IMR-90 (cell line): ENCODE measurements around the gene GRAP. TPM values are rescaled to one million over a fixed set of nuclear protein-coding genes. Genes with fewer than 3 reads are reported as not detected.

ENCODE experiments used
- ATAC-seq: fragments of 200-7000 bp; cut with Tn5 transposase; 2 replicates; pipeline ENCODE4 v1.9.1; 2020; ENCODE audit warnings: low read depth, mild to moderate bottlenecking, moderate library complexity
- BruUV-seq: library from RNA; stranded (reverse); fragments of 400-500 nt; replicated peaks from 2 replicates; lab custom pipeline; 2021; lab: Mats Ljungman, UMichigan
- CTCF ChIA-PET: fragments of 300-600 bp; formaldehyde crosslinking; extraction: SDS; loops from one replicate; lab custom pipeline; 2021; ENCODE audit warnings: antibody characterized with exemption; lab: Yijun Ruan, JAX
- POLR2A ChIA-PET: fragments of 300-600 bp; sonication (Branson Sonifier 250); formaldehyde crosslinking; loops from one replicate; lab custom pipeline; 2022; ENCODE audit warnings: antibody characterized with exemption; ENCODE audit not compliant: unreplicated experiment; lab: Charles Lee
- DNase-seq: peaks from one replicate; pipeline ENCODE4 v3.0.0; 2013
- H2AFZ ChIP-seq: replicated peaks from 2 replicates; pipeline ENCODE3; 2013; ENCODE audit warnings: low read length, mild to moderate bottlenecking; ENCODE audit not compliant: poor library complexity
- H2AK5ac ChIP-seq: 2 replicates; pipeline ENCODE4 v1.6.1; 2013; ENCODE audit warnings: low read depth, low read length, inconsistent platforms
- H2AK9ac ChIP-seq: replicated peaks from 2 replicates; pipeline ENCODE3; 2013; ENCODE audit warnings: mild to moderate bottlenecking, low read depth, low read length, moderate library complexity; ENCODE audit not compliant: poor library complexity
- H2BK120ac ChIP-seq: 2 replicates; pipeline ENCODE4 v1.6.1; 2013; ENCODE audit warnings: low read depth, low read length, inconsistent platforms
- H2BK15ac ChIP-seq: 3 replicates; pipeline ENCODE4 v1.6.1; 2013; ENCODE audit warnings: low read depth, low read length, inconsistent platforms
- H2BK20ac ChIP-seq: 2 replicates; pipeline ENCODE4 v1.6.1; 2013; ENCODE audit warnings: low read depth, mild to moderate bottlenecking, inconsistent platforms, low read length, moderate library complexity
- H2BK5ac ChIP-seq: 2 replicates; pipeline ENCODE4 v1.6.1; 2013; ENCODE audit warnings: mild to moderate bottlenecking, low read depth, low read length, inconsistent platforms; ENCODE audit not compliant: poor library complexity, severe bottlenecking
- H3K14ac ChIP-seq: replicated peaks from 2 replicates; pipeline ENCODE4 v1.6.1; 2013; ENCODE audit warnings: low read depth, low read length, inconsistent platforms
- H3K18ac ChIP-seq: 2 replicates; pipeline ENCODE4 v1.6.1; 2013; ENCODE audit warnings: low read depth, low read length, control low read depth
- H3K23ac ChIP-seq: 2 replicates; pipeline ENCODE4 v1.6.1; 2013; ENCODE audit warnings: low read depth, low read length, inconsistent platforms
- H3K27ac ChIP-seq: 2 replicates; pipeline ENCODE4 v1.5.1; 2013; ENCODE audit warnings: mild to moderate bottlenecking, control low read depth, low read length; ENCODE audit not compliant: insufficient read depth
- H3K27me3 ChIP-seq: 2 replicates; pipeline ENCODE4 v1.6.1; 2013; ENCODE audit warnings: low read length; ENCODE audit not compliant: control insufficient read depth, insufficient read depth
- H3K36me3 ChIP-seq: 2 replicates; pipeline ENCODE4 v1.6.1; 2013; ENCODE audit warnings: low read length, mixed read lengths; ENCODE audit not compliant: control insufficient read depth, insufficient read depth
- H3K4ac ChIP-seq: 2 replicates; pipeline ENCODE4 v1.6.1; 2013; ENCODE audit warnings: low read depth, low read length, inconsistent platforms
- H3K4me1 ChIP-seq: 2 replicates; pipeline ENCODE4 v1.6.1; 2013; ENCODE audit warnings: low read length, mixed read lengths; ENCODE audit not compliant: control insufficient read depth, insufficient read depth
- H3K4me2 ChIP-seq: 2 replicates; pipeline ENCODE4 v1.6.1; 2013; ENCODE audit warnings: low read depth, mild to moderate bottlenecking, control low read depth, low read length, moderate library complexity
- H3K4me3 ChIP-seq: 2 replicates; pipeline ENCODE4 v1.5.1; 2013; ENCODE audit warnings: low read depth, mild to moderate bottlenecking, control low read depth, low read length, moderate library complexity; ENCODE audit not compliant: insufficient read depth
- H3K56ac ChIP-seq: 2 replicates; pipeline ENCODE4 v1.6.1; 2013; ENCODE audit warnings: low read length, inconsistent platforms; ENCODE audit not compliant: insufficient read depth; ENCODE audit errors: extremely low read depth
- H3K79me1 ChIP-seq, 2 experiments: 2 replicates each; pipeline ENCODE4 v1.6.1; 2013; ENCODE audit warnings: low read length in 2 of 2, inconsistent platforms in 1 of 2, low read depth in 1 of 2
- H3K9ac ChIP-seq: 2 replicates; pipeline ENCODE4 v1.6.1; 2013; ENCODE audit warnings: low read depth, low read length, control low read depth
- H3K9me1 ChIP-seq: 2 replicates; pipeline ENCODE4 v1.6.1; 2013; ENCODE audit warnings: low read length, inconsistent platforms; ENCODE audit not compliant: insufficient read depth
- H3K9me3 ChIP-seq: 2 replicates; pipeline ENCODE4 v1.6.1; 2013; ENCODE audit warnings: low read length; ENCODE audit not compliant: control insufficient read depth, insufficient read depth
- H4K20me1 ChIP-seq: 2 replicates; pipeline ENCODE4 v1.6.1; 2013; ENCODE audit warnings: low read length, inconsistent platforms; ENCODE audit not compliant: insufficient read depth
- H4K5ac ChIP-seq: 2 replicates; pipeline ENCODE4 v1.6.1; 2013; ENCODE audit warnings: mild to moderate bottlenecking, low read depth, low read length, control low read depth
- H4K8ac ChIP-seq, 2 experiments: 2 replicates each; pipeline ENCODE4 v1.6.1; 2013; ENCODE audit warnings: low read depth in 2 of 2, low read length in 2 of 2, control low read depth in 1 of 2, inconsistent platforms in 1 of 2
- H4K91ac ChIP-seq: 2 replicates; pipeline ENCODE4 v1.6.1; 2013; ENCODE audit warnings: low read depth, low read length, inconsistent platforms; ENCODE audit not compliant: insufficient read depth
- BHLHE40 ChIP-seq: fragments of 150-350 bp; IDR thresholded peaks from 2 replicates; pipeline ENCODE4 v1.6.1; 2016; ENCODE audit warnings: mild to moderate bottlenecking, low read depth, low read length
- MAFK ChIP-seq: IDR thresholded peaks from 2 replicates; pipeline ENCODE4 v1.6.1; 2012; ENCODE audit warnings: low read depth, low read length, improper control_type of control experiment
- WGBS, 2 experiments: methylation state at CpG; one replicate each; pipeline versions ENCODE4 v1.1.5 to v1.1.7; 2013; ENCODE audit warnings: missing lambda C conversion rate in 2 of 2; ENCODE audit not compliant: insufficient read length in 1 of 2; ENCODE audit errors: extremely low coverage in 2 of 2; 5-methylcytosine and 5-hydroxymethylcytosine counted together
- dilution Hi-C: fragments of 300-500 bp; cut with HindIII; formaldehyde crosslinking; loops from one replicate; pipeline ENCODE4 v1.14.3; 2018; ENCODE audit warnings: low sequenced_read_pairs; ENCODE audit not compliant: unreplicated experiment
- in situ Hi-C: fragments of 300-500 bp; cut with MboI; formaldehyde crosslinking; loops from 3 replicates; pipeline ENCODE4 v1.14.3; 2019; ENCODE audit warnings: low sequenced_read_pairs, inconsistent platforms, mixed read lengths
- intact Hi-C: fragments of 100-400 bp; cut with micrococcal nuclease; formaldehyde crosslinking; loops from 2 replicates; pipeline ENCODE4 v1.10.0; 2022
- polyA plus RNA-seq, 3 experiments: library from polyadenylated mRNA; depleted of rRNA; stranded (reverse); fragments of >200 nt; gene quantifications; 2 replicates each; pipeline ENCODE4 v1.2.3, GENCODE V29; 2012; ENCODE audit warnings: low replicate concordance in 1 of 3
- total RNA-seq: library from RNA; depleted of rRNA; stranded (reverse); fragments of >200 nt; gene quantifications from 2 replicates; pipeline ENCODE4 v1.2.3, GENCODE V29; 2012

The GRAP gene
- total and polyA plus RNA-seq, 2 of the 4 experiments (the other 2 are of a cell fraction), result under 0.01 to 0.14 TPM

DNA sequence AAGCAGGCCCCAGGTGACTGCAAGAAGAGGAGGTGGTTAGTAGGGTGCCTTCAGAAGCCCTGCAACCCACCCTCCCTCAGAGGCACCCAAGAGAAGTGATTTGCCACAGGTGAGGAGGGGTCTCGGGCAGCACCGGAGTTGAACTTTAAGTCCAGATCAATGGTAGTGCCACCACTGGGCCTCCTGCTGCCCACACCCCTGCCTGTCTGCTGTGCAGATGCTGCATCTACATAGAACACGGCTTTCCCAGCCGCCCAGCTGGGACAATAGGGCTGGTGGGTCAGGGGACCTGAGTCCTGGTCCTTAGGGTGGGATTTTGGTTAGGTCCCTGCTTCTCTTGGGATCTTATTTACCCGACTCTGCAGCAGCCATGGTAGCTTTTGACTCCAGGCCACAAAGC, 24.6 kb downstream of the GRAP start:
- Histone ChIP-seq H3K14ac (no peak overlapping the region), H3K27me3 (no peaks in the 10 kb centered on the region; the same call in 1 of the 2 replicates), H4K8ac (no peak overlapping the region), H3K9me3 (no peaks in the 10 kb centered on the region), H2BK120ac (no peak overlapping the region), H3K23ac (no peak overlapping the region), H3K27ac (no peak overlapping the region), H3K36me3 (no peaks in the 10 kb centered on the region), H2BK15ac (no peak overlapping the region), H3K4me3 (no peak overlapping the region), H3K9me1 (peaks cover 5% of the 10 kb centered on the region; the same call in 1 of the 2 replicates), H4K5ac (no peak overlapping the region), H3K4me1 (no peaks in the 10 kb centered on the region), H4K91ac (no peak overlapping the region), H2AK9ac (no peak overlapping the region), H2AFZ (no peak overlapping the region), H3K9ac (no peak overlapping the region), H3K18ac (no peak overlapping the region), H2BK5ac (no peak overlapping the region), H3K4me2 (no peak overlapping the region), H4K20me1 (no peaks in the 10 kb centered on the region), H3K79me1 (no peaks in the 10 kb centered on the region), H3K56ac (no peak overlapping the region), H3K4ac (no peak overlapping the region), H2BK20ac (no peak overlapping the region), H2AK5ac (no peak overlapping the region)
- BruUV-seq, result no TSS peak
- dilution Hi-C loops, result no loop called here
- intact Hi-C loops, result no loop called here
- POLR2A ChIA-PET, result no interaction called here
- ATAC-seq (no peak), DNase-seq (no peak)
- in situ Hi-C loops, result no loop called here
- TF ChIP-seq BHLHE40, result no peak
- no peak for TF ChIP-seq MAFK
- WGBS, 2 experiments, result 33% methylated on average over 1 of the region's 5 CpGs; no CpG with 5 or more reads in 1 of the 2 experiments
- CTCF ChIA-PET, result no interaction called here
